Measurements from ENCODE around the gene PROB1.
"Not testable (repeated sequence)": the region's sequence is repeated elsewhere in the genome, so short reads cannot be mapped to it uniquely, and the experiment has no call there.

Gene PROB1

GRCh38 chr5:139387611-139388197 is 7.2 kb downstream of the PROB1 start:
- H4K20me1 ChIP-seq: peaks cover 20% of the 10 kb centered on the region
- H3K9me3 ChIP-seq: no peaks in the 10 kb centered on the region
- H3K4me2 ChIP-seq: peak overlapping the region; percentile 99
- H3K27me3 ChIP-seq: no peaks in the 10 kb centered on the region
- H3K36me3 ChIP-seq: peaks cover 17% of the 10 kb centered on the region; the same call in 1 of the 2 replicates
- peak overlapping the region; percentile 100 for H3K27ac ChIP-seq
- no peak for TF ChIP-seq Cebpa-rat (IDR thresholded peaks at IDR 0.05)
- peak overlapping the region; percentile 98 for H3K9ac ChIP-seq
- H3K4me3 ChIP-seq: peak overlapping the region; percentile 78
- peaks cover 73% of the 10 kb centered on the region for H3K4me1 ChIP-seq

- H3K9me3 ChIP-seq: not testable (repeated sequence)
- peak overlapping the region; percentile 99 for H3K4me2 ChIP-seq
Observed at GRCh38 chr5:139386956-139387355, 7.9 kb downstream of the PROB1 start.

GRCh38 chr5:139386050-139386438 is 8.9 kb downstream of the PROB1 start:
- TF ChIP-seq Cebpa-rat (IDR thresholded peaks at IDR 0.05): peak; percentile 79
- H3K27ac ChIP-seq: peak overlapping the region; percentile 100
- peaks cover 82% of the 10 kb centered on the region for H3K4me1 ChIP-seq
- no peaks in the 10 kb centered on the region for H3K9me3 ChIP-seq
- peak overlapping the region; percentile 98 for H3K9ac ChIP-seq
- H3K4me3 ChIP-seq: peak overlapping the region; percentile 78
- peaks cover 24% of the 10 kb centered on the region for H4K20me1 ChIP-seq
- no peaks in the 10 kb centered on the region for H3K27me3 ChIP-seq
- peak overlapping the region; percentile 99 for H3K4me2 ChIP-seq
- peaks cover 17% of the 10 kb centered on the region; the same call in 1 of the 2 replicates for H3K36me3 ChIP-seq

More at GRCh38 chr5:139386956-139387355, 7.9 kb downstream of the PROB1 start:
- not testable (repeated sequence) for H3K27me3 ChIP-seq
- Histone ChIP-seq H3K4me3 (peak overlapping the region; percentile 78), H3K4me1 (peaks cover 80% of the 10 kb centered on the region), H3K36me3 (peaks cover 17% of the 10 kb centered on the region; the same call in 1 of the 2 replicates), H3K27ac (peak overlapping the region; percentile 100), H4K20me1 (peaks cover 24% of the 10 kb centered on the region), H3K9ac (peak overlapping the region; percentile 98)

- H3K9me3 ChIP-seq: no peaks in the 10 kb centered on the region
- H3K27ac ChIP-seq: peak overlapping the region; percentile 100
- peak overlapping the region; percentile 99 for H3K4me2 ChIP-seq
- no peak for TF ChIP-seq Cebpa-rat (IDR thresholded peaks at IDR 0.05)
- H3K4me1 ChIP-seq: peaks cover 82% of the 10 kb centered on the region
- peaks cover 24% of the 10 kb centered on the region for H4K20me1 ChIP-seq
- peaks cover 18% of the 10 kb centered on the region; the same call in 1 of the 2 replicates for H3K36me3 ChIP-seq
- H3K27me3 ChIP-seq: no peaks in the 10 kb centered on the region
- H3K4me3 ChIP-seq: peak overlapping the region; percentile 78
- H3K9ac ChIP-seq: peak overlapping the region; percentile 98
Observed at GRCh38 chr5:139385061-139386049, 9.5 kb downstream of the PROB1 start.

GRCh38 chr5:139384591-139385051 is 10.3 kb downstream of the PROB1 start:
- Histone ChIP-seq H3K9me3 (no peaks in the 10 kb centered on the region), H4K20me1 (peaks cover 24% of the 10 kb centered on the region), H3K4me2 (peak overlapping the region; percentile 99), H3K27me3 (no peaks in the 10 kb centered on the region), H3K9ac (peak overlapping the region; percentile 98), H3K4me1 (peaks cover 83% of the 10 kb centered on the region), H3K4me3 (peak overlapping the region; percentile 78), H3K27ac (peak overlapping the region; percentile 100), H3K36me3 (peaks cover 25% of the 10 kb centered on the region; the same call in 1 of the 2 replicates)
- TF ChIP-seq Cebpa-rat (IDR thresholded peaks at IDR 0.05): no peak

- Histone ChIP-seq H3K27ac (peak overlapping the region; percentile 100), H3K4me3 (peak overlapping the region; percentile 78), H3K36me3 (peaks cover 28% of the 10 kb centered on the region; the same call in 1 of the 2 replicates), H4K20me1 (peaks cover 24% of the 10 kb centered on the region), H3K4me1 (peaks cover 88% of the 10 kb centered on the region), H3K4me2 (peak overlapping the region; percentile 99), H3K9ac (peak overlapping the region; percentile 98), H3K27me3 (no peaks in the 10 kb centered on the region), H3K9me3 (no peaks in the 10 kb centered on the region)
- no peak for TF ChIP-seq Cebpa-rat (IDR thresholded peaks at IDR 0.05)
Observed at GRCh38 chr5:139383993-139384590, 10.8 kb downstream of the PROB1 start.

- H3K4me2 ChIP-seq: peak within 1 kb of the TSS; percentile 99
- peak within 1 kb of the TSS; percentile 78 for H3K4me3 ChIP-seq
- peaks cover 34% of the 10 kb centered on the region for H3K36me3 ChIP-seq
- no peaks in the 10 kb centered on the region for H3K9me3 ChIP-seq
- peak within 1 kb of the TSS; percentile 98 for H3K9ac ChIP-seq
- H3K4me1 ChIP-seq: peaks cover 91% of the 10 kb centered on the region
- TF ChIP-seq Cebpa-rat (IDR thresholded peaks at IDR 0.05): peak; percentile 90
- peak within 1 kb of the TSS; percentile 100 for H3K27ac ChIP-seq
- H3K27me3 ChIP-seq: no peaks in the 10 kb centered on the region
- peaks cover 24% of the 10 kb centered on the region for H4K20me1 ChIP-seq
Observed at GRCh38 chr5:139383275-139383992, 11.5 kb downstream of the PROB1 start, which contains the start of gene SLC23A1. Gene SLC23A1 (minus strand): TSS chr5:139383297. CDS start chr5:139383253, 44 bp downstream.

- Histone ChIP-seq H3K9ac (peak overlapping the region; percentile 61), H3K27ac (peak overlapping the region; percentile 74)
Observed at GRCh38 chr5:139382807-139383206, 12.1 kb downstream of the PROB1 start.

More at GRCh38 chr5:139382807-139383206, 12.1 kb downstream of the PROB1 start:
- H4K20me1 ChIP-seq: peaks cover 24% of the 10 kb centered on the region
- no peaks in the 10 kb centered on the region for H3K9me3 ChIP-seq
- H3K27me3 ChIP-seq: no peaks in the 10 kb centered on the region
- H3K4me3 ChIP-seq: no peak overlapping the region
- TF ChIP-seq Cebpa-rat (IDR thresholded peaks at IDR 0.05): no peak
- peaks cover 41% of the 10 kb centered on the region for H3K36me3 ChIP-seq
- peaks cover 89% of the 10 kb centered on the region for H3K4me1 ChIP-seq
- peak overlapping the region; percentile 99 for H3K4me2 ChIP-seq
